ENCODE measurements around the gene INF2. TPM values are rescaled to one million over a fixed set of nuclear protein-coding genes. Genes with fewer than 3 reads are reported as not detected.

The INF2 gene
- total and polyA plus RNA-seq, 9 of the 15 experiments (the other 6 are each of a cell fraction or from before 2014, with no cell fraction given), result 0.56 to 31.3 (median 7.8) TPM

- TF ChIP-seq, protein P1, sequence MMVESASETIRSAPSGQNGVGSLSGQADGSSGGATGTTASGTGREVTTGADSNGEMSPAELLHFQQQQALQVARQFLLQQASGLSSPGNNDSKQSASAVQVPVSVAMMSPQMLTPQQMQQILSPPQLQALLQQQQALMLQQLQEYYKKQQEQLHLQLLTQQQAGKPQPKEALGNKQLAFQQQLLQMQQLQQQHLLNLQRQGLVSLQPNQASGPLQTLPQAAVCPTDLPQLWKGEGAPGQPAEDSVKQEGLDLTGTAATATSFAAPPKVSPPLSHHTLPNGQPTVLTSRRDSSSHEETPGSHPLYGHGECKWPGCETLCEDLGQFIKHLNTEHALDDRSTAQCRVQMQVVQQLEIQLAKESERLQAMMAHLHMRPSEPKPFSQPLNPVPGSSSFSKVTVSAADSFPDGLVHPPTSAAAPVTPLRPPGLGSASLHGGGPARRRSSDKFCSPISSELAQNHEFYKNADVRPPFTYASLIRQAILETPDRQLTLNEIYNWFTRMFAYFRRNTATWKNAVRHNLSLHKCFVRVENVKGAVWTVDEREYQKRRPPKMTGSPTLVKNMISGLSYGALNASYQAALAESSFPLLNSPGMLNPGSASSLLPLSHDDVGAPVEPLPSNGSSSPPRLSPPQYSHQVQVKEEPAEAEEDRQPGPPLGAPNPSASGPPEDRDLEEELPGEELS (CRISPR knock-in tag; IDR thresholded peaks at IDR 0.05; ENCODE audit: borderline replicate concordance), result no peak
- no peak for TF ChIP-seq FOXM1 (IDR thresholded peaks at IDR 0.05; ENCODE audit: low read depth)
- TF ChIP-seq FOXM1 (CRISPR knock-in tag; IDR thresholded peaks at IDR 0.05; ENCODE audit: low read depth), result no peak
- TF ChIP-seq GABPB1 (CRISPR knock-in tag; IDR thresholded peaks at IDR 0.05), result peak; percentile 33; the same call in 1 of the 2 replicates
- no peak for TF ChIP-seq MEF2D (tag; conservative IDR thresholded peaks at IDR 0.05; ENCODE audit: low read depth)
- peak; percentile 90 to 91 for TF ChIP-seq NRF1 (conservative IDR thresholded peaks at IDR 0.05 in 1 of 2, IDR thresholded peaks at IDR 0.05 in 1 of 2)
- no peak for TF ChIP-seq ZBTB40 (IDR thresholded peaks at IDR 0.05)
- no peak for TF ChIP-seq ZBTB40 (CRISPR knock-in tag; IDR thresholded peaks at IDR 0.05)
- TF ChIP-seq ILF3 (IDR thresholded peaks at IDR 0.05; ENCODE audit: borderline replicate concordance), result no peak
- TF ChIP-seq IFI16 (CRISPR knock-in tag; IDR thresholded peaks at IDR 0.05), result no peak
- no peak for TF ChIP-seq PCBP2 (IDR thresholded peaks at IDR 0.05; ENCODE audit: low read depth, low read length, poor library complexity, severe bottlenecking)
- no peak for TF ChIP-seq ARID2 (IDR thresholded peaks at IDR 0.05)
- no peak for TF ChIP-seq KAT2B (IDR thresholded peaks at IDR 0.05; ENCODE audit: low read depth, low read length)
- no peak for TF ChIP-seq MIER1 (IDR thresholded peaks at IDR 0.05; ENCODE audit: low read depth)
- TF ChIP-seq MLX (CRISPR knock-in tag; conservative IDR thresholded peaks at IDR 0.05), result no peak
- peak; percentile 91 for TF ChIP-seq CXXC5 (CRISPR knock-in tag; IDR thresholded peaks at IDR 0.05)
Measured at GRCh38 chr14:104752735-104753527, 63.5 kb downstream of the INF2 start, which contains the start of gene SIVA1 (continued).

All from K562 (cell line).